Activated CD8-positive, alpha-beta T cell treated with anti-CD3 and anti-CD28 coated beads for 36 hours (primary cell): ENCODE results near the gene CDH12. TPM values are rescaled to one million over a fixed set of nuclear protein-coding genes. Genes with fewer than 3 reads are reported as not detected.

Source experiments
- ATAC-seq: fragments of 200-7000 bp; cut with Tn5 transposase; one replicate; pipeline ENCODE4 v1.10.0; 2021; ENCODE audit warnings: mild to moderate bottlenecking, moderate library complexity
- CTCF ChIA-PET: fragments of 350-600 bp; sonication (Branson Sonifier 250); formaldehyde crosslinking; loops from one replicate; lab custom pipeline; 2021; ENCODE audit warnings: antibody characterized with exemption; lab: Charles Lee
- POLR2A ChIA-PET: fragments of 350-600 bp; sonication (Branson Sonifier 250); formaldehyde crosslinking; loops from one replicate; lab custom pipeline; 2021; ENCODE audit warnings: antibody characterized with exemption; lab: Charles Lee
- DNase-seq: peaks from one replicate; pipeline ENCODE4 v3.0.0-alpha.2; 2020
- H3K27ac Mint-ChIP-seq: one replicate; pipeline ENCODE4 v1.8.0; 2021; ENCODE audit warnings: mild to moderate bottlenecking, mixed read lengths
- H3K27me3 Mint-ChIP-seq: one replicate; pipeline ENCODE4 v1.8.0; 2021; ENCODE audit warnings: mixed read lengths
- H3K36me3 Mint-ChIP-seq: one replicate; pipeline ENCODE4 v1.8.0; 2021; ENCODE audit warnings: low read depth, mixed read lengths
- H3K4me1 Mint-ChIP-seq: one replicate; pipeline ENCODE4 v1.8.0; 2021; ENCODE audit warnings: low read depth, mixed read lengths
- H3K4me3 Mint-ChIP-seq: one replicate; pipeline ENCODE4 v1.8.0; 2021; ENCODE audit warnings: mild to moderate bottlenecking, moderate library complexity, mixed read lengths
- H3K9me3 Mint-ChIP-seq: one replicate; pipeline ENCODE4 v1.8.0; 2021; ENCODE audit warnings: mixed read lengths
- intact Hi-C: fragments of 100-400 bp; cut with micrococcal nuclease; formaldehyde crosslinking; loops from one replicate; pipeline ENCODE4 v1.10.0; 2022
- total RNA-seq, 2 experiments: library from RNA; stranded (reverse); gene quantifications; one replicate each; pipeline ENCODE4 v1.2.3, GENCODE V29; 2021
- TF ChIP-seq, protein P1 (sequence below): fragments of 200-600 bp; IDR thresholded peaks from one replicate; pipeline ENCODE4 v1.8.0; 2022; ENCODE audit warnings: antibody characterized with exemption, mild to moderate bottlenecking

CDH12 gene
- total RNA-seq, 2 experiments from 2014 or later: not detected

DNA sequence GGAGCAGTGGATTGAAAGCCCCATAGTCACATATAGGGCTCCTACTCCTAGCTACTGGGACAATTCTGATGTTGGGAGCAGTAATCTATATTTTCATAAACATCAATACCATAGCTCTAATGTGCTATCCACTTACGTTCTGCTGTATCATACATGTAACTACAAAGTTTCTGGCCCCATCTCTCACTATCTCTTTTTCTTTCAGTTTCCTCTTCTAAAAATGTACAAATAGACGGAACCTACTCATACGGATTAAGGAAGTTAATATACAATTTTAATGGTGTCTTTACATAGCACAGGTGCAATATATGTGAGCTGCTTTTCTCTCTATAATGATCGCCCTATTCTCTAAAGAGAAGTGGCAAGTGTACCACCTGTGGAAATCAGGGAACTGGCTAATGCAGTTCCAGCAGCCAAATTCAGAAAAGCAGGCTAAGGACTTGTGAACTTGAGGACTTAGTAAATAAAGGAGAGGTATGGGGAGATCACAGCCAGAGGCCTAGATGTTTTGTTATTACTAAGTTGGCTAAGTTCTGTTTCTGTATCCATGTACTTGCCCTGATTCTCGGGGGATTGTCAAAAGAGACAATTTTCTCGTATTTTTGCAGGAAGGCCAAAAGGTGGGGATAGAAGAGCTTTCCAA, 1021.9 kb downstream of the CDH12 start:
- DNase-seq: no peak
- ChIA-PET CTCF (no interaction called here), POLR2A (interaction anchor here (0.7 kb wide), 1 partner anchor 1055 kb away, joined by 3 read pairs; no protein-coding TSS in a partner anchor)
- H3K4me1 Mint-ChIP-seq: no peaks in the 10 kb centered on the region
- no peak overlapping the region for H3K27ac Mint-ChIP-seq
- H3K27me3 Mint-ChIP-seq: no peaks in the 10 kb centered on the region
- H3K9me3 Mint-ChIP-seq: peaks cover 6% of the 10 kb centered on the region
- no peak overlapping the region for H3K4me3 Mint-ChIP-seq
- intact Hi-C loops: no loop called here
- TF ChIP-seq, protein P1, sequence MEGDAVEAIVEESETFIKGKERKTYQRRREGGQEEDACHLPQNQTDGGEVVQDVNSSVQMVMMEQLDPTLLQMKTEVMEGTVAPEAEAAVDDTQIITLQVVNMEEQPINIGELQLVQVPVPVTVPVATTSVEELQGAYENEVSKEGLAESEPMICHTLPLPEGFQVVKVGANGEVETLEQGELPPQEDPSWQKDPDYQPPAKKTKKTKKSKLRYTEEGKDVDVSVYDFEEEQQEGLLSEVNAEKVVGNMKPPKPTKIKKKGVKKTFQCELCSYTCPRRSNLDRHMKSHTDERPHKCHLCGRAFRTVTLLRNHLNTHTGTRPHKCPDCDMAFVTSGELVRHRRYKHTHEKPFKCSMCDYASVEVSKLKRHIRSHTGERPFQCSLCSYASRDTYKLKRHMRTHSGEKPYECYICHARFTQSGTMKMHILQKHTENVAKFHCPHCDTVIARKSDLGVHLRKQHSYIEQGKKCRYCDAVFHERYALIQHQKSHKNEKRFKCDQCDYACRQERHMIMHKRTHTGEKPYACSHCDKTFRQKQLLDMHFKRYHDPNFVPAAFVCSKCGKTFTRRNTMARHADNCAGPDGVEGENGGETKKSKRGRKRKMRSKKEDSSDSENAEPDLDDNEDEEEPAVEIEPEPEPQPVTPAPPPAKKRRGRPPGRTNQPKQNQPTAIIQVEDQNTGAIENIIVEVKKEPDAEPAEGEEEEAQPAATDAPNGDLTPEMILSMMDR: no peak
- no peaks in the 10 kb centered on the region for H3K36me3 Mint-ChIP-seq
- ATAC-seq: no peak

DNA sequence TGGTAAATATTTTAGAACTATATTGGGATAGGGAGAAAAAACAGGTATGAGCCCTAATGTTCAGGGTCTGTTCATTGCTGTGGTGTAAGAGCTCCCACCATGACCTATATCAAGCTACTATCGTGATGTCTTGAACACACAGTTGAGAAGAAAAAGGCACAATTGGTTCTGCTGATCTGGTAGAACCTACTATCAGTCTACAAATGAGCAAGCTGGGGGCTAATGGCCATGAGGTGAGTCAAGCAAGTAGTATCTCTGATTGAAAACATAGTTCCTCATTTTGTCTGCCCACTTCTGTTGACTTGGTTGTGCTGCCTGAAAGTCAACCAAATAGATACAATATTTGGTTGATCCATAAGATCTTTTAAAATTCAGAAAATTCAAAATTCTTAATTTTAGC, 1026.3 kb downstream of the CDH12 start:
- Mint-ChIP-seq H3K9me3 (peaks cover 3% of the 10 kb centered on the region), H3K4me1 (no peaks in the 10 kb centered on the region), H3K36me3 (no peaks in the 10 kb centered on the region), H3K27ac (no peak overlapping the region), H3K27me3 (no peaks in the 10 kb centered on the region), H3K4me3 (no peak overlapping the region)
- POLR2A ChIA-PET: no interaction called here
- intact Hi-C loops: no loop called here
- DNase-seq: no peak
- no peak for ATAC-seq
- TF ChIP-seq, protein P1: no peak
- CTCF ChIA-PET: no interaction called here

DNA sequence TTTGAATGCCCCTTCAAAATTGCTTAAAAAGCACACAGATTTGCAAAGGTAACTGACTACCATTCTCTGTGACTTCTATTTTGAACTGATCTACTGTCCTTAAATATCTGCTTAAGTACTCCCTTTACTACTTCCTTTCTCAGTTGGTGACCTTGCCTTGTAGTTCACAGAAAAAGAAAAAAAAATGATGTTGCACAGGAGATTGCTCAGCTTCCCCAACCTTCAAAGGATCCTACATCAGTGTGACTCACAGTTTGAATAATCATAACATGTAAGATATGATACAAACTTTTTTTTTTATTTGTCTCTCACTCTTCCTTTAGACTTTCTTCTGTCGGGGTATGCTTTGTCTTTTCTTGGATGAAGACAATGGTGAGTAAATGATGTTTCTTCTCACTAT, 1029.6 kb downstream of the CDH12 start:
- Mint-ChIP-seq H3K27me3 (no peaks in the 10 kb centered on the region), H3K9me3 (peaks cover 2% of the 10 kb centered on the region), H3K4me1 (no peaks in the 10 kb centered on the region), H3K27ac (no peak overlapping the region), H3K4me3 (no peak overlapping the region), H3K36me3 (no peaks in the 10 kb centered on the region)
- intact Hi-C loops: no loop called here
- no peak for ATAC-seq
- ChIA-PET POLR2A (no interaction called here), CTCF (no interaction called here)
- TF ChIP-seq, protein P1: no peak
- no peak for DNase-seq

DNA sequence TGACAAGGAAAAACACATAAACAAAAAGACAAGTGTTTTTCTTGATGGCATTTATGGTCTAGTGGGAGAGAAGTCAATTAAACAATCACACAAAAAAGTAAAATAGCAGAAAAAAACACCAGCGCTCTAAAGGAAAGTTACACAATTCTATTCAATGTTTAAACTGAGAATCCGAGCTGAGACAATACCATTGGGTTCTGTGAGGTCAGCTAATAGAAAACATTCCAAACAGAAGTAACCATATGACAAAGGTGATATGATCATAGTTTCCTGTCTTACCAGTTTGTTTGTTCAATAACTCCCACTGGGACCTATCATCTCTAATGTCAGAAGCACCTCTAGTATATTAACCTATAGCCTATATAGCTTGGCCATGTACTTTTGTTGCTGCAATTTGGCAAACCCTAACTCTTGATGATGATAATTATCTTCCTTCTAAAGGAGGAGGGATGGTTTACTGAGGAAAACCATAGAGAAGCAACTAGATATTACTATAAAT, 1030.0 kb downstream of the CDH12 start:
- CTCF ChIA-PET: no interaction called here
- POLR2A ChIA-PET: no interaction called here
- no peaks in the 10 kb centered on the region for H3K36me3 Mint-ChIP-seq

DNA sequence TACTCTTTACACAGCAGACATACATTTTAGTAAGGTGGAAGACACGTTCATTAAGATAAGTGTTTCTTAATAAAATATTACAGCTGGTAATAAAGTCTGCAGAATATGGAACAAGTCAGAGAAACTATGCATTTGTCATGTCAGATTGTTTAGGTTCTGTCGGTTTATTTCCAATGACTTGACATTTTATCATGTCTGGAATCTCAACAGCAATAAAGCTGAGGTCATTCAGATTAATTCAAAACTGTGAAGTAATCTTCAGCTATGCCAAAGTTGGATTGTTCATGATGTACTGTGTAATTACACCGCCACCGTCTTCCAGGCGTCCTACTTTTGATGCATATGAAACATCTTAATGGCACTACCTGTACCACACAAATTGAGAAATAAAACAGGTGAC, 1032.6 kb downstream of the CDH12 start:
- Mint-ChIP-seq H3K36me3 (no peaks in the 10 kb centered on the region), H3K27ac (no peak overlapping the region), H3K4me1 (peaks cover 2% of the 10 kb centered on the region), H3K9me3 (peaks cover 4% of the 10 kb centered on the region), H3K4me3 (no peak overlapping the region), H3K27me3 (no peaks in the 10 kb centered on the region)
- intact Hi-C loops: no loop called here
- ChIA-PET CTCF (no interaction called here), POLR2A (no interaction called here)
- DNase-seq: no peak
- TF ChIP-seq, protein P1: no peak
- ATAC-seq: no peak

More for the DNA sequence above, 1030.0 kb downstream of the CDH12 start:
- H3K9me3 Mint-ChIP-seq: peaks cover 2% of the 10 kb centered on the region
- H3K4me1 Mint-ChIP-seq: peaks cover under 1% of the 10 kb centered on the region
- H3K4me3 Mint-ChIP-seq: no peak overlapping the region
- no peak for DNase-seq
- ATAC-seq: no peak
- no peaks in the 10 kb centered on the region for H3K27me3 Mint-ChIP-seq
- H3K27ac Mint-ChIP-seq: no peak overlapping the region
- intact Hi-C loops: no loop called here
- TF ChIP-seq, protein P1: no peak
